ENCODE results near the gene NCEH1. TPM values are rescaled to one million over a fixed set of nuclear protein-coding genes. Genes with fewer than 3 reads are reported as not detected.
"Not testable (repeated sequence)": the region's sequence is repeated elsewhere in the genome, so short reads cannot be mapped to it uniquely, and the experiment has no call there.

Gene NCEH1
- total and polyA plus RNA-seq, 4 donors, result 1.1 to 32.3 (median 2.5) TPM

DNA sequence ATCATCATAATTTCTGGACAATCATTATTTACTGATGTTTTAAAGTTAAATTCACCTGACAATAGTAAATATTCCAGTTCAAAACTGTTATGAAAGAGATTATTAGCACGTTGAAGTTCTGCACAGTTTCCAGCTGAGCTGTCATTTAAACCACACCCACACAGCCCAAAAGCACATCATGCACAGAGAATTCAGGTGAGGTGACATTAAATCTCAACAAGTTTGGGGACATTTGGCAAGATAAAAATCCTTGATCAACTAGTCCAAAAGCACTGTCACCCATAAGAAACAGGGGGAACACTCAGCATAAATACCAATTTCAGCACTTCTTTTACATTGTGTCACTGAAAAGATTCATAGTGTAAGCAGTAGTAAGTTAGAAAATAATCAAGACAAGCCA is 6.9 kb downstream of the NCEH1 start:
- WGBS, result 16% methylated on average over 1 of the region's 1 CpG

DNA sequence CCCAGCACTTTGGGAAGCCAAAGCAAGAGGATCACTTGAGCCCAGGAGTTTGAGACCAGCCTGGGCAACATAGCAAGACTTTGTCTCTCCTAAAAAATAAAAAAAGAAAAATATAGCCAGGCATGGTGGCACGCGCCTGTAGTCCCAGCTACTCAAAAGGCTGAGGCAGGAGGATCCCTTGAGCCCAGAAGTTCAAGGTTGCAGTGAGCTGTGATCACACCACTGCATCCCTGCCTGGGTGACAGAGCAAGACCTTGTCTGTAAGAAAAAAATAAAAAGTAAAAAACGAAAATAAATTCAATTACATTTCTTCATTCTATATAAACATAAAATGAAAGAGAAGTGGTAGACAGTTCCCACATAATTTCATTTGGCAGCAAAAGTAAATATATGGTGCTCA is 8.1 kb downstream of the NCEH1 start:
- H3K4me1 ChIP-seq (ENCODE audit: control insufficient read depth in 4 of 4, insufficient read depth in 4 of 4, low read length in 3 of 4); H3K4me3 ChIP-seq (ENCODE audit: low read depth in 1 of 3, low read length in 3 of 3); H3K9me3 ChIP-seq (ENCODE audit: control insufficient read depth in 4 of 4, low read length in 3 of 4); H3K27ac ChIP-seq (ENCODE audit: low read depth in 1 of 2, low read length in 2 of 2); DNase-seq (ENCODE audit: low spot score); H3K36me3 ChIP-seq (ENCODE audit: control insufficient read depth in 4 of 4, insufficient read depth in 3 of 4, low read depth in 1 of 4, low read length in 3 of 4); H3K9ac ChIP-seq (ENCODE audit: low read depth in 1 of 2, low read length in 2 of 2); H3K27me3 ChIP-seq (ENCODE audit: control insufficient read depth in 4 of 4, insufficient read depth in 4 of 4, low read length in 3 of 4): not testable (repeated sequence)
- WGBS, result 91% methylated on average over 3 of the region's 3 CpGs

More for the DNA sequence above, 6.9 kb downstream of the NCEH1 start:
- Histone ChIP-seq H3K4me3 (ENCODE audit: low read depth in 1 of 3, low read length in 3 of 3) (no peak overlapping the region), H3K4me1 (ENCODE audit: control insufficient read depth in 4 of 4, insufficient read depth in 4 of 4, low read length in 3 of 4) (no peaks in the 10 kb centered on the region), H3K9ac (ENCODE audit: low read depth in 1 of 2, low read length in 2 of 2) (no peak overlapping the region), H3K27ac (ENCODE audit: low read depth in 1 of 2, low read length in 2 of 2) (no peak overlapping the region), H3K9me3 (ENCODE audit: control insufficient read depth in 4 of 4, low read length in 3 of 4) (no peaks in the 10 kb centered on the region), H3K27me3 (ENCODE audit: control insufficient read depth in 4 of 4, insufficient read depth in 4 of 4, low read length in 3 of 4) (no peaks in the 10 kb centered on the region), H3K36me3 (ENCODE audit: control insufficient read depth in 4 of 4, insufficient read depth in 3 of 4, low read depth in 1 of 4, low read length in 3 of 4) (peaks cover 0 to 1% (median 0%) of the 10 kb centered on the region in 4 donors)
- no peak for DNase-seq (ENCODE audit: low spot score)
- TF ChIP-seq RAD21 (IDR thresholded peaks at IDR 0.05), result no peak
- TF ChIP-seq HNF4A (conservative IDR thresholded peaks at IDR 0.05), result no peak
- TF ChIP-seq, protein P1, sequence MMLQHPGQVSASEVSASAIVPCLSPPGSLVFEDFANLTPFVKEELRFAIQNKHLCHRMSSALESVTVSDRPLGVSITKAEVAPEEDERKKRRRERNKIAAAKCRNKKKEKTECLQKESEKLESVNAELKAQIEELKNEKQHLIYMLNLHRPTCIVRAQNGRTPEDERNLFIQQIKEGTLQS (IDR thresholded peaks at IDR 0.05), result no peak
- TF ChIP-seq FOXA2 (IDR thresholded peaks at IDR 0.05), result no peak
- TF ChIP-seq JUND (IDR thresholded peaks at IDR 0.05), result no peak
- TF ChIP-seq HNF4G (IDR thresholded peaks at IDR 0.05), result no peak
- TF ChIP-seq RXRA (IDR thresholded peaks at IDR 0.05), result no peak
- TF ChIP-seq, protein P2, sequence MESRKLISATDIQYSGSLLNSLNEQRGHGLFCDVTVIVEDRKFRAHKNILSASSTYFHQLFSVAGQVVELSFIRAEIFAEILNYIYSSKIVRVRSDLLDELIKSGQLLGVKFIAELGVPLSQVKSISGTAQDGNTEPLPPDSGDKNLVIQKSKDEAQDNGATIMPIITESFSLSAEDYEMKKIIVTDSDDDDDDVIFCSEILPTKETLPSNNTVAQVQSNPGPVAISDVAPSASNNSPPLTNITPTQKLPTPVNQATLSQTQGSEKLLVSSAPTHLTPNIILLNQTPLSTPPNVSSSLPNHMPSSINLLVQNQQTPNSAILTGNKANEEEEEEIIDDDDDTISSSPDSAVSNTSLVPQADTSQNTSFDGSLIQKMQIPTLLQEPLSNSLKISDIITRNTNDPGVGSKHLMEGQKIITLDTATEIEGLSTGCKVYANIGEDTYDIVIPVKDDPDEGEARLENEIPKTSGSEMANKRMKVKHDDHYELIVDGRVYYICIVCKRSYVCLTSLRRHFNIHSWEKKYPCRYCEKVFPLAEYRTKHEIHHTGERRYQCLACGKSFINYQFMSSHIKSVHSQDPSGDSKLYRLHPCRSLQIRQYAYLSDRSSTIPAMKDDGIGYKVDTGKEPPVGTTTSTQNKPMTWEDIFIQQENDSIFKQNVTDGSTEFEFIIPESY (IDR thresholded peaks at IDR 0.05), result no peak
- TF ChIP-seq EGR1 (IDR thresholded peaks at IDR 0.05; ENCODE audit: low read depth in 2 of 2), result no peak
- no peak for TF ChIP-seq NR2F2 (IDR thresholded peaks at IDR 0.05)
- TF ChIP-seq GABPA (IDR thresholded peaks at IDR 0.05 in 1 of 2, conservative IDR thresholded peaks at IDR 0.05 in 1 of 2), result no peak
- TF ChIP-seq, protein P3, sequence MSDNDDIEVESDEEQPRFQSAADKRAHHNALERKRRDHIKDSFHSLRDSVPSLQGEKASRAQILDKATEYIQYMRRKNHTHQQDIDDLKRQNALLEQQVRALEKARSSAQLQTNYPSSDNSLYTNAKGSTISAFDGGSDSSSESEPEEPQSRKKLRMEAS (IDR thresholded peaks at IDR 0.05), result no peak
- TF ChIP-seq, protein P4, sequence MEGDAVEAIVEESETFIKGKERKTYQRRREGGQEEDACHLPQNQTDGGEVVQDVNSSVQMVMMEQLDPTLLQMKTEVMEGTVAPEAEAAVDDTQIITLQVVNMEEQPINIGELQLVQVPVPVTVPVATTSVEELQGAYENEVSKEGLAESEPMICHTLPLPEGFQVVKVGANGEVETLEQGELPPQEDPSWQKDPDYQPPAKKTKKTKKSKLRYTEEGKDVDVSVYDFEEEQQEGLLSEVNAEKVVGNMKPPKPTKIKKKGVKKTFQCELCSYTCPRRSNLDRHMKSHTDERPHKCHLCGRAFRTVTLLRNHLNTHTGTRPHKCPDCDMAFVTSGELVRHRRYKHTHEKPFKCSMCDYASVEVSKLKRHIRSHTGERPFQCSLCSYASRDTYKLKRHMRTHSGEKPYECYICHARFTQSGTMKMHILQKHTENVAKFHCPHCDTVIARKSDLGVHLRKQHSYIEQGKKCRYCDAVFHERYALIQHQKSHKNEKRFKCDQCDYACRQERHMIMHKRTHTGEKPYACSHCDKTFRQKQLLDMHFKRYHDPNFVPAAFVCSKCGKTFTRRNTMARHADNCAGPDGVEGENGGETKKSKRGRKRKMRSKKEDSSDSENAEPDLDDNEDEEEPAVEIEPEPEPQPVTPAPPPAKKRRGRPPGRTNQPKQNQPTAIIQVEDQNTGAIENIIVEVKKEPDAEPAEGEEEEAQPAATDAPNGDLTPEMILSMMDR (IDR thresholded peaks at IDR 0.05; ENCODE audit: low read depth, low read length, missing input control), result no peak

DNA sequence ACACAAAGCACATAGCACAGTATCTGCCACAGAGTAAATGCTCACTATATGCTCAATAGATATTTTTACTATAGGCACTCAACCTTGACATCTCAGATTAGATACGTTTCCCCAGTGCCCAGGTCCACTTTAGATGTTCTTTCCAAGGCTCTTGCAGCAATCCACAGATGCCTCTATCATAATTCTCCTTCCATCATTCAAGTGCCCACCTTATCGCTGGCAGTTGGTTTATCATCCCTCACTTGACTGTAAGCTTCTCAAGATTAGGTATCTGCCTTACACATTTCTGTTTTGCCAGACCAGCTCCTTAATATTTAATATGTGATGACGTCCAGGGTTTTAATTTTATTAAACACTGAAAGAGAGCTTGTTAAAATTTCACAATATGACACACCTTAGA is 8.6 kb downstream of the NCEH1 start:
- peaks cover 0 to 1% (median 0%) of the 10 kb centered on the region in 4 donors for H3K36me3 ChIP-seq (ENCODE audit: control insufficient read depth in 4 of 4, insufficient read depth in 3 of 4, low read depth in 1 of 4, low read length in 3 of 4)
- H3K4me3 ChIP-seq (ENCODE audit: low read depth in 1 of 3, low read length in 3 of 3), result no peak overlapping the region
- H3K9ac ChIP-seq (ENCODE audit: low read depth in 1 of 2, low read length in 2 of 2), result no peak overlapping the region
- TF ChIP-seq FOXA1 (IDR thresholded peaks at IDR 0.05) (no peak), HNF4A (conservative IDR thresholded peaks at IDR 0.05) (no peak), TAF1 (conservative IDR thresholded peaks at IDR 0.05) (no peak), FOXA2 (IDR thresholded peaks at IDR 0.05) (no peak), SP1 (IDR thresholded peaks at IDR 0.05) (no peak), HNF4G (IDR thresholded peaks at IDR 0.05) (no peak)
- TF ChIP-seq, protein P1 (IDR thresholded peaks at IDR 0.05), result no peak
- no peaks in the 10 kb centered on the region for H3K9me3 ChIP-seq (ENCODE audit: control insufficient read depth in 4 of 4, low read length in 3 of 4)
- no peak for DNase-seq (ENCODE audit: low spot score)
- no peak overlapping the region for H3K27ac ChIP-seq (ENCODE audit: low read depth in 1 of 2, low read length in 2 of 2)
- 92% methylated on average over 3 of the region's 3 CpGs for WGBS
- no peaks in the 10 kb centered on the region for H3K4me1 ChIP-seq (ENCODE audit: control insufficient read depth in 4 of 4, insufficient read depth in 4 of 4, low read length in 3 of 4)
- H3K27me3 ChIP-seq (ENCODE audit: control insufficient read depth in 4 of 4, insufficient read depth in 4 of 4, low read length in 3 of 4), result no peaks in the 10 kb centered on the region

Data from liver (tissue), 9 donors.